ENCODE results near the gene SMG7. TPM values are rescaled to one million over a fixed set of nuclear protein-coding genes. Genes with fewer than 3 reads are reported as not detected.

SMG7 gene
- total and polyA plus RNA-seq, 2 donors (not counting 3 experiments of a cell fraction or from before 2014, with no cell fraction given) = 25.4 to 47.1 TPM

- no peak for TF ChIP-seq FOS (IDR thresholded peaks at IDR 0.05; ENCODE audit: borderline replicate concordance, insufficient read depth, low read length)
- no peak for TF ChIP-seq MYC (IDR thresholded peaks at IDR 0.05; ENCODE audit: low read depth, low read length)
- TF ChIP-seq MAX (IDR thresholded peaks at IDR 0.05; ENCODE audit: insufficient read depth, insufficient read length) = peak; percentile 75
- TF ChIP-seq JUN (IDR thresholded peaks at IDR 0.05; ENCODE audit: borderline replicate concordance, insufficient read depth, insufficient read length, low read depth) = no peak
- TF ChIP-seq POLR2AphosphoS5 (IDR thresholded peaks at IDR 0.05; ENCODE audit: insufficient read depth, low read depth, low read length) = no peak
- TF ChIP-seq GATA2 (IDR thresholded peaks at IDR 0.05; ENCODE audit: insufficient read depth, insufficient read length, low read depth, low read length) = no peak
- Histone ChIP-seq H3K79me2 (ENCODE audit: control insufficient read depth, insufficient read depth, low read length) (peaks cover 36% of the 10 kb centered on the region), H3K9me1 (replicated peaks; ENCODE audit: control insufficient read depth, extremely low read depth, insufficient read depth, low read length) (no peaks in the 10 kb centered on the region), H4K20me1 (replicated peaks; ENCODE audit: control insufficient read depth, extremely low read depth, insufficient read depth, low read length) (no peaks in the 10 kb centered on the region), H3K9me3 (replicated peaks; ENCODE audit: control insufficient read depth, insufficient read depth, low read length) (no peaks in the 10 kb centered on the region), H3K4me1 (ENCODE audit: control insufficient read depth, extremely low read depth, insufficient read depth, low read length) (peaks cover 19% of the 10 kb centered on the region), H3K27ac (ENCODE audit: insufficient read depth, low read depth, low read length) (peak overlapping the region; percentile 90), H3K9ac (replicated peaks; ENCODE audit: extremely low read depth, insufficient read depth, low read length) (peak overlapping the region; percentile 92), H3K4me3 (replicated peaks in 1 of 3; ENCODE audit: insufficient read depth in 1 of 3, low read depth in 1 of 3, low read length in 3 of 3) (peak overlapping the region; percentile 62 to 91 (median 89)), H3K4me2 (ENCODE audit: insufficient read depth, low read length) (peak overlapping the region; percentile 100), H3K36me3 (ENCODE audit: control insufficient read depth in 2 of 2, extremely low read depth in 1 of 2, insufficient read depth in 2 of 2, low read length in 2 of 2) (peaks cover 0 to 3% of the 10 kb centered on the region in 2 experiments), H3K27me3 (ENCODE audit: control insufficient read depth in 2 of 2, insufficient read depth in 2 of 2, low read length in 2 of 2) (no peaks in the 10 kb centered on the region), H2AFZ (ENCODE audit: low read depth, low read length) (peak overlapping the region; percentile 91)
- CTCF ChIA-PET = interaction anchor here (1.0 to 1.5 kb wide), 4 partner anchors 22 to 508 kb away, joined by 3 to 4 read pairs (median 3); no protein-coding TSS in a partner anchor
- intact Hi-C loops (cut with micrococcal nuclease) (loop anchor here (1.0 to 5.0 kb wide), 9 partner anchors 72 to 581 kb away; partner anchors contain the start of genes ARPC5, LAMC1 and TSEN15), dilution Hi-C loops (cut with MboI; ENCODE audit: extremely low pct_ligation_motif_present, low sequenced_read_pairs) (no loop called here)
- no TSS peak for BruUV-seq (replicated peaks)
- POLR2A ChIA-PET = no interaction called here
- FAIRE-seq (peak; percentile 59), DNase-seq (ENCODE audit: low read depth, low spot score) (peak; percentile 78)
Measured at GRCh38 chr1:183470961-183471742, 1.1 kb upstream of the SMG7 start.
